HepG2 (cell line): Measurements from ENCODE around the gene CCNDBP1. TPM values are rescaled to one million over a fixed set of nuclear protein-coding genes. Genes with fewer than 3 reads are reported as not detected.

Experiments used
- ARNT ChIP-seq: fragments of 450-650 bp; IDR thresholded peaks from 2 replicates; pipeline ENCODE4 v1.6.1; 2017
- BATF2 ChIP-seq: sonication (generic); formaldehyde crosslinking; IDR thresholded peaks from 2 replicates; pipeline ENCODE4 v1.8.0; 2022; ENCODE audit warnings: mild to moderate bottlenecking, missing genetic modification reagents, moderate library complexity
- CREB1 ChIP-seq, 2 experiments: fragments of 450-650 bp in 1 of 2; IDR thresholded peaks; 2 replicates each; pipeline ENCODE4 v1.6.1; 2016 to 2017; ENCODE audit warnings: control low read depth in 1 of 2, mild to moderate bottlenecking in 1 of 2, missing compliant biosample characterization in 1 of 2, missing genetic modification characterization in 1 of 2
- CREB3 ChIP-seq: sonication (generic); formaldehyde crosslinking; IDR thresholded peaks from 2 replicates; pipeline ENCODE4 v1.5.0; 2020; ENCODE audit warnings: missing genetic modification reagents
- CSRNP2 ChIP-seq: sonication (generic); formaldehyde crosslinking; conservative IDR thresholded peaks from 2 replicates; pipeline ENCODE4 v1.8.0; 2022; ENCODE audit warnings: low read depth, missing genetic modification reagents
- FOXK1 ChIP-seq: sonication (generic); formaldehyde crosslinking; IDR thresholded peaks from 2 replicates; pipeline ENCODE4 v1.4.0; 2020; ENCODE audit warnings: low read depth, missing genetic modification reagents, borderline replicate concordance
- HMG20B ChIP-seq: conservative IDR thresholded peaks from 2 replicates; pipeline ENCODE4 v1.6.1; 2016; ENCODE audit warnings: missing genetic modification reagents, missing compliant biosample characterization
- HNRNPH1 ChIP-seq: fragments of 200-400 bp; formaldehyde crosslinking; optimal IDR thresholded peaks from 2 replicates; pipeline ENCODE3; 2017; ENCODE audit warnings: mild to moderate bottlenecking, low read depth, low read length
- MAFG ChIP-seq: sonication (generic); formaldehyde crosslinking; IDR thresholded peaks from 2 replicates; pipeline ENCODE4 v1.5.1; 2020; ENCODE audit warnings: mild to moderate bottlenecking, missing genetic modification reagents
- NAIF1 ChIP-seq: sonication (generic); formaldehyde crosslinking; IDR thresholded peaks from 2 replicates; pipeline ENCODE4 v1.5.0; 2020; ENCODE audit warnings: mild to moderate bottlenecking, missing genetic modification reagents, borderline replicate concordance
- NFE2 ChIP-seq: sonication (generic); formaldehyde crosslinking; IDR thresholded peaks from 2 replicates; pipeline ENCODE4 v1.4.0; 2020; ENCODE audit warnings: missing genetic modification reagents
- NFYC ChIP-seq: IDR thresholded peaks from 2 replicates; pipeline ENCODE4 v1.6.1; 2016; ENCODE audit warnings: missing genetic modification reagents, missing compliant biosample characterization
- POGK ChIP-seq: sonication (generic); formaldehyde crosslinking; conservative IDR thresholded peaks from 2 replicates; pipeline ENCODE4 v1.8.0; 2022; ENCODE audit warnings: mild to moderate bottlenecking, moderate library complexity, missing genetic modification reagents
- RBM22 ChIP-seq: fragments of 200-400 bp; formaldehyde crosslinking; optimal IDR thresholded peaks from 2 replicates; pipeline ENCODE3; 2017; ENCODE audit warnings: mild to moderate bottlenecking, low read length, moderate library complexity
- ZBTB33 ChIP-seq: sonication (generic); formaldehyde crosslinking; IDR thresholded peaks from 2 replicates; pipeline ENCODE4 v1.4.0; 2020; ENCODE audit warnings: missing genetic modification reagents
- ZNF326 ChIP-seq: sonication (generic); formaldehyde crosslinking; IDR thresholded peaks from 2 replicates; pipeline ENCODE4 v1.4.0; 2020; ENCODE audit warnings: missing genetic modification reagents, borderline replicate concordance
- ZNF431 ChIP-seq: sonication (generic); formaldehyde crosslinking; IDR thresholded peaks from 2 replicates; pipeline ENCODE4 v1.9.0; 2022; ENCODE audit warnings: missing genetic modification reagents, low read depth, mild to moderate bottlenecking, borderline replicate concordance
- ZNF446 ChIP-seq: sonication (generic); formaldehyde crosslinking; IDR thresholded peaks from 2 replicates; pipeline ENCODE4 v1.5.0; 2020; ENCODE audit warnings: mild to moderate bottlenecking, missing genetic modification reagents
- ZNF749 ChIP-seq: sonication (generic); formaldehyde crosslinking; IDR thresholded peaks from 2 replicates; pipeline ENCODE4 v1.8.0; 2022; ENCODE audit warnings: mild to moderate bottlenecking, missing genetic modification reagents, moderate library complexity, borderline replicate concordance
- ZNF777 ChIP-seq: sonication (generic); formaldehyde crosslinking; IDR thresholded peaks from 2 replicates; pipeline ENCODE4 v1.4.0; 2020; ENCODE audit warnings: missing genetic modification reagents
- ZNF782 ChIP-seq: sonication (generic); formaldehyde crosslinking; IDR thresholded peaks from 2 replicates; pipeline ENCODE4 v1.4.0; 2020; ENCODE audit warnings: missing genetic modification reagents, mild to moderate bottlenecking, borderline replicate concordance
- polyA plus RNA-seq, 8 experiments: library from polyadenylated mRNA; depleted of rRNA in 3 of 8; stranded (reverse) in 7 of 8; unstranded in 1 of 8; fragments of >200 nt; fragmentation: Illumina TruSeq in 4 of 8; extraction: Trizol in 4 of 8; gene quantifications; 2 replicates each; pipeline versions ENCODE4 v1.2.1 to v1.2.3, GENCODE V29; 2011 to 2016; ENCODE audit warnings: low read depth in 4 of 8, missing spikeins in 1 of 8, mixed read lengths in 1 of 8; ENCODE audit not compliant: insufficient read depth in 1 of 8
- total RNA-seq, 5 experiments: library from RNA; depleted of rRNA; stranded (reverse); fragments of >200 nt; fragmentation: Illumina TruSeq; extraction: Trizol; gene quantifications; 2 replicates each; pipeline ENCODE4 v1.2.3, GENCODE V29; 2016; ENCODE audit warnings: low read depth in 1 of 5

Gene CCNDBP1
- total and polyA plus RNA-seq, 2 of the 13 experiments (the other 11 are each of a cell fraction or from before 2014, with no cell fraction given), result 24.8 to 42.3 TPM

GRCh38 chr15:43185157-43186002 lies at the start of gene CCNDBP1 (continued):
- TF ChIP-seq NAIF1 (CRISPR knock-in tag), result no peak
- TF ChIP-seq ZNF326 (CRISPR knock-in tag), result 0 out of 2 replicates have a peak, but pooled peaks have one; percentile 49
- TF ChIP-seq HMG20B (CRISPR knock-in tag), result no peak; the same call in 1 of the 2 replicates
- TF ChIP-seq ARNT, result no peak
- peak; percentile 72 for TF ChIP-seq POGK (CRISPR knock-in tag)
- TF ChIP-seq ZNF782 (CRISPR knock-in tag), result no peak; the same call in 1 of the 2 replicates
- TF ChIP-seq CSRNP2 (CRISPR knock-in tag), result no peak
- TF ChIP-seq MAFG, result no peak
- peak; percentile 33; the same call in 1 of the 2 replicates for TF ChIP-seq ZNF446 (CRISPR knock-in tag)
- TF ChIP-seq CREB3 (CRISPR knock-in tag), result peak; percentile 82
- TF ChIP-seq CREB1 (IDR thresholded peaks at IDR 0.05), result no peak
- no peak for TF ChIP-seq CREB1 (CRISPR knock-in tag; IDR thresholded peaks at IDR 0.05)
- peak; percentile 17; the same call in 1 of the 2 replicates for TF ChIP-seq NFYC
- TF ChIP-seq FOXK1 (CRISPR knock-in tag), result peak; percentile 99
- TF ChIP-seq ZBTB33, result peak; percentile 25; the same call in 1 of the 2 replicates
- TF ChIP-seq HNRNPH1, result peak; percentile 25
- peak; percentile 73; the same call in 1 of the 2 replicates for TF ChIP-seq ZNF749 (CRISPR knock-in tag)
- peak; percentile 84 for TF ChIP-seq RBM22
- TF ChIP-seq NFE2 (CRISPR knock-in tag), result no peak
- TF ChIP-seq ZNF431 (CRISPR knock-in tag), result peak; percentile 62; the same call in 1 of the 2 replicates
- peak; percentile 88 for TF ChIP-seq ZNF777
- 0 out of 2 replicates have a peak, but pooled peaks have one; percentile 17 for TF ChIP-seq BATF2
